NCI-H1048 (cell line): ENCODE results near the gene GTPBP8.
"Not testable (repeated sequence)": the region's sequence is repeated elsewhere in the genome, so short reads cannot be mapped to it uniquely, and the experiment has no call there.

Experiments used
- DNase-seq: peaks from one replicate; lab custom pipeline; 2025; lab: John Stamatoyannopoulos, UW

Gene GTPBP8

GRCh38 chr3:113000691-113001090 is 9.9 kb downstream of the GTPBP8 start:
- no peak for DNase-seq

GRCh38 chr3:113002037-113002436 is 11.3 kb downstream of the GTPBP8 start:
- DNase-seq = no peak

- no peak for DNase-seq
Observed at GRCh38 chr3:113002679-113003078, 11.9 kb downstream of the GTPBP8 start.

- DNase-seq = no peak
Observed at GRCh38 chr3:113005611-113006010, 14.8 kb downstream of the GTPBP8 start.

GRCh38 chr3:113006359-113007056 is 15.7 kb downstream of the GTPBP8 start:
- DNase-seq = no peak

GRCh38 chr3:113008117-113008516 is 17.3 kb downstream of the GTPBP8 start:
- no peak for DNase-seq

- no peak for DNase-seq
Observed at GRCh38 chr3:113013593-113013992, 22.8 kb downstream of the GTPBP8 start.

- DNase-seq = no peak
Observed at GRCh38 chr3:113018536-113019181, 27.9 kb downstream of the GTPBP8 start.

GRCh38 chr3:113019182-113020137 is 28.7 kb downstream of the GTPBP8 start:
- DNase-seq = peak; percentile 86

- DNase-seq = no peak
Observed at GRCh38 chr3:113021471-113021870, 30.7 kb downstream of the GTPBP8 start.

- DNase-seq = no peak
Observed at GRCh38 chr3:113034011-113034410, 43.2 kb downstream of the GTPBP8 start.

- DNase-seq = peak; percentile 40
Observed at GRCh38 chr3:113035387-113035982, 44.7 kb downstream of the GTPBP8 start.

GRCh38 chr3:113038328-113038727 is 47.5 kb downstream of the GTPBP8 start:
- DNase-seq = no peak

GRCh38 chr3:113039546-113039945 is 48.8 kb downstream of the GTPBP8 start:
- no peak for DNase-seq

GRCh38 chr3:113040231-113040630 is 49.4 kb downstream of the GTPBP8 start:
- no peak for DNase-seq

- no peak for DNase-seq
Observed at GRCh38 chr3:113043686-113044085, 52.9 kb downstream of the GTPBP8 start.

- DNase-seq = not testable (repeated sequence)
Observed at GRCh38 chr3:113046186-113046965, 55.6 kb downstream of the GTPBP8 start.

GRCh38 chr3:113051302-113051711 is 60.5 kb downstream of the GTPBP8 start:
- DNase-seq = peak; percentile 28
